C4-2B (cell line): Measurements from ENCODE around the gene NOP53.

ENCODE experiments used
- H3K27ac ChIP-seq: fragments of 450-650 bp; 2 replicates; pipeline ENCODE4 v1.5.1; 2017
- ZFX ChIP-seq: fragments of 450-650 bp; IDR thresholded peaks from 2 replicates; pipeline ENCODE4 v1.6.1; 2017
- TF ChIP-seq, protein P1 (sequence below): fragments of 450-650 bp; conservative IDR thresholded peaks from 2 replicates; pipeline ENCODE4 v1.5.1; 2017; ENCODE audit warnings: mild to moderate bottlenecking

Gene NOP53

DNA sequence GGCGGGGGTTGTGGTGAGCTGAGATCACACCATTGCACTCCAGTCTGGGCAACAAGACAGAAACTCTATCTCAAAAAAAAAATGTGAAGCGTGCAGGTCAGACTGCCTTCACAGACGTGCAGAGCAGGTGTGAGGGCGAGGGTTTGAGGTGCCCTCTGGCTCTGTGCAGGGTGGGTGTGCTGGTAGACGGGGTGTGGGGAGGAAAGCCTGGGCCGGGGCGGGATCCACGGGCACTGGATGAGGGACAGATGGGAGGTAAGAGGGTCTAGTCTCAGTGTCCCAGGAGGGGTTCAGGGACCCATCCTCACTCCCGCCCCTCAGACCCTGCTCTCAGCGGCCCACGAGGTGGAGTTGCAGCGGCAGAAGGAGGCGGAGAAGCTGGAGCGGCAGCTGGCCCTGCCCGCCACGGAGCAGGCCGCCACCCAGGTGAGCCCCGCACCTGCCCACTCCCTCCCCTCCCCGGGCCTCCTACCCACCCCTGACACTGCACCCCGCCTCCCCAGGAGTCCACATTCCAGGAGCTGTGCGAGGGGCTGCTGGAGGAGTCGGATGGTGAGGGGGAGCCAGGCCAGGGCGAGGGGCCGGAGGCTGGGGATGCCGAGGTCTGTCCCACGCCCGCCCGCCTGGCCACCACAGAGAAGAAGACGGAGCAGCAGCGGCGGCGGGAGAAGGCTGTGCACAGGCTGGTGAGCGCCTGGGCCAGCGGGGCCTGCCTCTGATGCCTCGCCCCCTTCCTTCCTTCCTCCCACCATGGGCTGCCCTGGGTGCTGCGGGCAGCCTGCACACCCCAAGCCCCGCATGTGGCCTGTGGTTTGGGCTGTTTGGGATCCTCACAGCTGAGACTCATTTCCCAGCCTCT, 9.1 kb downstream of the NOP53 start:
- TF ChIP-seq ZFX: no peak
- TF ChIP-seq, protein P1, sequence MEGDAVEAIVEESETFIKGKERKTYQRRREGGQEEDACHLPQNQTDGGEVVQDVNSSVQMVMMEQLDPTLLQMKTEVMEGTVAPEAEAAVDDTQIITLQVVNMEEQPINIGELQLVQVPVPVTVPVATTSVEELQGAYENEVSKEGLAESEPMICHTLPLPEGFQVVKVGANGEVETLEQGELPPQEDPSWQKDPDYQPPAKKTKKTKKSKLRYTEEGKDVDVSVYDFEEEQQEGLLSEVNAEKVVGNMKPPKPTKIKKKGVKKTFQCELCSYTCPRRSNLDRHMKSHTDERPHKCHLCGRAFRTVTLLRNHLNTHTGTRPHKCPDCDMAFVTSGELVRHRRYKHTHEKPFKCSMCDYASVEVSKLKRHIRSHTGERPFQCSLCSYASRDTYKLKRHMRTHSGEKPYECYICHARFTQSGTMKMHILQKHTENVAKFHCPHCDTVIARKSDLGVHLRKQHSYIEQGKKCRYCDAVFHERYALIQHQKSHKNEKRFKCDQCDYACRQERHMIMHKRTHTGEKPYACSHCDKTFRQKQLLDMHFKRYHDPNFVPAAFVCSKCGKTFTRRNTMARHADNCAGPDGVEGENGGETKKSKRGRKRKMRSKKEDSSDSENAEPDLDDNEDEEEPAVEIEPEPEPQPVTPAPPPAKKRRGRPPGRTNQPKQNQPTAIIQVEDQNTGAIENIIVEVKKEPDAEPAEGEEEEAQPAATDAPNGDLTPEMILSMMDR: no peak
- H3K27ac ChIP-seq: no peak overlapping the region

DNA sequence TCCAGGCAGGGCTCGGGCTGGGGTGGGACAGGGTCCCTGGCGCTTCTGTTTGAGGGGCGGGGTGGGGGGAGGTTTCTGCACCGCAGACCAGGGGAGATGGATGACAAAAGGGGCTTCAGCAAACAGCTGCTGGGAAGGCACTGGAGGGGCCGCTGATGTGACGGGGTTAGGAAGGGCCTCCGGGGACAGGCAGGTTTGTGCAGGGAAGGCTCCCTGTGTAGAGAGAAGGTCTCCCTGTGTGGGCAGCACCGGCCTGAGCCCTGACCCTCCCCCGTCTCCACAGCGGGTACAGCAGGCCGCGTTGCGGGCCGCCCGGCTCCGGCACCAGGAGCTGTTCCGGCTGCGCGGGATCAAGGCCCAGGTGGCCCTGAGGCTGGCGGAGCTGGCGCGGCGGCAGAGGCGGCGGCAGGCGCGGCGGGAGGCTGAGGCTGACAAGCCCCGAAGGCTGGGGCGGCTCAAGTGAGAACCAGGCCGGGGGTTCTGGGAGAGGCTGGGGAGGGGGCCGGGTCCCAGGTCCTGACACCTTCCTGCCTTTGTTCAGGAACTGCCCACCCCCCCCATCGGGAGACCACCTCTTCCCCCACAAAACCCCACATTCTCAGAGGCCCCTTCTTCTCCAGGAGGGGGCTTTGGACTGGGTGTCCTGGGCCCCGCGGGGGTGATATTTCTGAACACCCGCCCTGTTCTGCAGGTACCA, 9.9 kb downstream of the NOP53 start:
- TF ChIP-seq, protein P1: no peak
- TF ChIP-seq ZFX: no peak
- H3K27ac ChIP-seq: no peak overlapping the region

DNA sequence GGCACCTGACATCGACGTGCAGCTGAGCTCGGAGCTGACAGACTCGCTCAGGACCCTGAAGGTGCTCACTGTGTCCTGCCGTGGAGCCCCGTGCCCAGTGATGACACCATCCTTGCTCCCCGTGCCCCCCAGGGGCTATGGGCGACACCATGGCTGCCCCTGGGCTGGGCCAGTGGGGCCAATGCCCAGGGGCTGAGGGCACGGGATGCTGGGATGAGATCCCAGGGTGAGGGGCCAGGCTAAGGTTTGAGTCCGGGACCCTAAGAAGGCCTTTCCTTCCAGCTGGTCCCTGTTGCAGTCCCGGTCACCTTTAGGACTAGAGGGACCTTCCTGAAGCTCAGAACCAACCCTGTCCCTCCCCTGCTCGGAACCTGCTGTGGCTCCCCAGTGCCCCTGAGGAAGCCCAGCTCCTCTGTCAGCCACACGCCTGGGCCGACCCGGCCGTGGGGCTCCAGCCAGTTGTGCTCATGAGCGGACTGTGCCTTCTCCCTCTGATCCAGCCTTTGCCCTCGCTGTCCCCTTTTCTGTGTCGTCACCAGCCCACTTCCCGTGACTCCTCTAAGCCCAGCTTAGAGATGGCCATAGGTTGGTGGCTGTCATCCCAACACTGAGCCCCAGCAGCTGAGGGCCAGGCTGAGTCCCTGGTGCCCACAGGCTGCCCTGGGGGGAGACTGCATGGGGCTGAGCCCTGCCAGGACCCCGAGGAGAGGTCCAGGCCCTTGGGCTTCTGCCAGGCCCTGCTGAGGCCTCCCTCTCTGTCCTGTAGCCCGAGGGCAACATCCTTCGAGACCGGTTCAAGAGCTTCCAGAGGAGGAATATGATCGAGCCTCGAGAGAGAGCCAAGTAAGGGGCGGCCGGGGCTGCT, 10.6 kb downstream of the NOP53 start:
- H3K27ac ChIP-seq: no peak overlapping the region
- TF ChIP-seq, protein P1: no peak
- TF ChIP-seq ZFX: no peak

DNA sequence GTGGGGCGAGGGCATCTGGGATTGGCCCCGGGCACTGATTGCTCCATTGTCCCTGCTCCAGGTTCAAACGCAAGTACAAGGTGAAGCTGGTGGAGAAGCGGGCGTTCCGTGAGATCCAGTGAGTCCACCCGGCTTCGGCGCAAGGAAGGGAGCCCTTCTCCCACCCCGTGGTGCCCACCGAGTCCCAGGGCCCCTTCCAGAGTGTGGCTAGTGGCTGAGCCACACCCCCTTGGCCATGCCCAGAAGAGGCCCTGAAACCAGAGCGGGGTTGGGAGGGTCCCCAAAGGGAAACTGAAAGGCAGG, 11.2 kb downstream of the NOP53 start:
- TF ChIP-seq, protein P1: no peak
- no peak for TF ChIP-seq ZFX
- H3K27ac ChIP-seq: no peak overlapping the region

DNA sequence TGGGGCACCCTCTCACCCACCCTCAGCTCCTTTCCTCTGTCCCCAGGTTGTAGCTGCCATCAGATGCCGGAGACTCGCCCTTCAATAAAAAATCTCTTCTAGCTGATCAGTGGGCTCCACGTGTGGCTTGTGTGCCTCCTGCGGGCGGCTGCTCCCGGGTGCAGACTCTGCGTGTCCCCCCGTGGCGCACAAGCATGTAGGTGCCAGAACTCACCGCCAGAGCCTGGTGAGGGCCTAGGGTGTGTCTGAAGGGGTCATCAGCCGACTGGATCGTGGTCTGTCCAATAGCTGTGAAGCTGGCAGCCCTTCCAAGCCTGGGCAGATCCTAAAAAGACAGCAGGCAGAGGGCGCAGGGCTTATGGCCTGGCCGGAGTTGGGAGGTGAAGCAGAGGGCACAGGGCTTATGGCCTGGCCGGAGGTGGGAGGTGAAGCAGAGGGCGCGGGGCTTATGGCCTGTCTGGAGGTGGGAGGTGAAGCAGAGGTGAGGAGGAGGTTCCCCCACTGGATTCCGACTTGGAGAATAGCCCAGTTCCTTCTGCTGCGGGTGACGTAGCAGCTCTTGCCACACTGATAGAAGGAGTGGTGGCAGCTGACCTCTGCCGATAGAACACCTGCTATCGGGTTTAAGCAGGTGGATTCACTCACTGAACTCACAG, 11.7 kb downstream of the NOP53 start:
- TF ChIP-seq ZFX: no peak
- TF ChIP-seq, protein P1: no peak
- H3K27ac ChIP-seq: no peak overlapping the region

DNA sequence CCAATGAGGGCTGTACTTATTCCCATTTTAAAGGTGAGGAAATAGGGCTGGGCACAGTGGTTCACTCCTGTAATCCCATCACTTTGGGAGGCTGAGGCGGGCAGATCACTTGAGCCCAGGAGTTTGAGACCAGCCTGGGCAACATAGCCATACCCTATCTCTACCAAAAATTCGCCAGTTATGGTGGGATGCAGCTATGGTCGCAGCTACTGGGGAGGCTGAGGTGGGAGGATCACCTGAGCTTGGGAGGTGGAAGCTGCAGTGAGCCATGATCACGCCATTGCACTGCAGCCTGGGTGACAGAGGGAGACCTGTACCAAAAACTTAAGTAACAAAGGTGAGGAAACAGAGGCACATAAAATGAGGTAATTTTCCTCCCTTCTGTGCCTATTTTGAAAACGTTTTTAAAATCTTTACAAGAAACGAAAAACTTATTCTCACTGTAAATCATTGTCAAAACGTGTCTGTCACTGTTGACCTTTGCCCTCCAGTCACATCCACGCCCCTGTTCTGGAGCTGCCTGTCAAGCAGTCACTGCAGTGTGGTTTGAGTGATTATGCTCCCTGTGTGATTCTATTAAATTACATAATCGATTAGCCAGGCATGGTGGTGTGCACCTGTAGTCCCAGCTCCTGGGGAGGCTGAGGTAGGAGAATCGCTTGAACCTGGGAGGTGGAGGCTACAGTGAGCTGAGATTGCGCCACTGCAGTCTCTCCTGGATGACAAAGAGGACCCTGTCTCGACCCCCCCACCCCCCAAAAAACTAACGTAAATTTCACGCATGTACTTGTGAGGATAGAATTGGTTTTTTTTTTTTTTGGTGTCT, 12.5 kb downstream of the NOP53 start:
- H3K27ac ChIP-seq: no peak overlapping the region
- no peak for TF ChIP-seq ZFX
- TF ChIP-seq, protein P1: no peak
